Endodermal cell (in vitro differentiated cells): ENCODE data around the gene EAPP. TPM values are rescaled to one million over a fixed set of nuclear protein-coding genes. Genes with fewer than 3 reads are reported as not detected.
"Not testable (repeated sequence)": the region's sequence is repeated elsewhere in the genome, so short reads cannot be mapped to it uniquely, and the experiment has no call there.

Experiments
- DNase-seq: peaks from one replicate; pipeline ENCODE4 v3.0.0-alpha.2; 2017
- H3K27ac ChIP-seq: 2 replicates; pipeline ENCODE4 v1.5.1; 2013; ENCODE audit warnings: mild to moderate bottlenecking, low read depth, low read length, moderate library complexity
- H3K27me3 ChIP-seq: 2 replicates; pipeline ENCODE4 v1.6.1; 2013; ENCODE audit warnings: mild to moderate bottlenecking, low read length, moderate library complexity; ENCODE audit not compliant: insufficient read depth, control insufficient read depth, poor library complexity, severe bottlenecking
- H3K36me3 ChIP-seq: 2 replicates; pipeline ENCODE4 v1.7.0; 2013; ENCODE audit warnings: mild to moderate bottlenecking, low read length, moderate library complexity; ENCODE audit not compliant: control insufficient read depth, insufficient read depth
- H3K4me1 ChIP-seq: one replicate; pipeline ENCODE4 v1.7.0; 2013; ENCODE audit warnings: low read length; ENCODE audit not compliant: control insufficient read depth, insufficient read depth
- H3K4me3 ChIP-seq: 2 replicates; pipeline ENCODE4 v1.5.1; 2013; ENCODE audit warnings: mild to moderate bottlenecking, low read length, moderate library complexity
- H3K9ac ChIP-seq: 2 replicates; pipeline ENCODE4 v1.6.1; 2013; ENCODE audit warnings: mild to moderate bottlenecking, low read length, moderate library complexity; ENCODE audit not compliant: poor library complexity, severe bottlenecking; ENCODE audit errors: extremely low read depth
- H3K9me3 ChIP-seq: 2 replicates; pipeline ENCODE4 v1.6.1; 2013; ENCODE audit warnings: mild to moderate bottlenecking, low read length, moderate library complexity; ENCODE audit not compliant: control insufficient read depth
- H3K27ac Mint-ChIP-seq: 2 replicates; pipeline ENCODE4 v1.8.0; 2020; ENCODE audit warnings: mixed read lengths
- H3K27me3 Mint-ChIP-seq: 2 replicates; pipeline ENCODE4 v1.8.0; 2021; ENCODE audit warnings: mild to moderate bottlenecking, mixed read lengths; ENCODE audit not compliant: insufficient read depth
- H3K36me3 Mint-ChIP-seq: 2 replicates; pipeline ENCODE4 v1.8.0; 2020; ENCODE audit warnings: low read depth, mixed read lengths
- H3K4me1 Mint-ChIP-seq: 2 replicates; pipeline ENCODE4 v1.8.0; 2020; ENCODE audit warnings: mixed read lengths
- H3K4me3 Mint-ChIP-seq: 2 replicates; pipeline ENCODE4 v1.8.0; 2020; ENCODE audit warnings: mild to moderate bottlenecking, moderate library complexity, mixed read lengths
- H3K9me3 Mint-ChIP-seq: 2 replicates; pipeline ENCODE4 v1.8.0; 2020; ENCODE audit warnings: mild to moderate bottlenecking, mixed read lengths
- CTCF ChIP-seq: fragments of 200-600 bp; sonication (generic); conservative IDR thresholded peaks from 2 replicates; pipeline ENCODE4 v1.5.0; 2021; ENCODE audit warnings: antibody characterized with exemption, mild to moderate bottlenecking
- WGBS, 2 experiments: methylation state at CpG; one replicate each; pipeline versions ENCODE4 v1.1.5 to v1.1.7; 2013; ENCODE audit warnings: missing lambda C conversion rate in 2 of 2, mixed read lengths in 1 of 2; ENCODE audit not compliant: insufficient coverage in 1 of 2, insufficient read length in 1 of 2; 5-methylcytosine and 5-hydroxymethylcytosine counted together
- total RNA-seq, 2 donors: library from RNA; stranded (reverse); fragmentation: NEBNext Ultra II Directional in 1 of 2; extraction: Animal tissue kit (Norgen Biotek cat#: 25700) in 1 of 2; gene quantifications; 2 replicates in 1 of 2; 3 replicates in 1 of 2; pipeline ENCODE4 v1.2.1, GENCODE V29; 2021

Gene EAPP
- total RNA-seq, 2 donors from 2014 or later = 34.7 to 38.6 TPM

- no peak overlapping the region for H3K4me3 Mint-ChIP-seq
Measured at GRCh38 chr14:34479694-34480093, 59.8 kb downstream of the EAPP start.

GRCh38 chr14:34478261-34478660 lies 61.2 kb downstream of the EAPP start:
- TF ChIP-seq CTCF = no peak
- Mint-ChIP-seq H3K27me3 (no peaks in the 10 kb centered on the region), H3K4me3 (no peak overlapping the region)

More at GRCh38 chr14:34479694-34480093, 59.8 kb downstream of the EAPP start:
- no peaks in the 10 kb centered on the region for H3K4me1 ChIP-seq
- H3K9me3 ChIP-seq = no peaks in the 10 kb centered on the region
- no peaks in the 10 kb centered on the region for H3K36me3 ChIP-seq
- no peak overlapping the region for H3K9ac ChIP-seq
- Mint-ChIP-seq H3K9me3 (peaks cover 18% of the 10 kb centered on the region), H3K4me1 (peaks cover 7% of the 10 kb centered on the region), H3K27me3 (no peaks in the 10 kb centered on the region), H3K36me3 (peaks cover 2% of the 10 kb centered on the region), H3K27ac (no peak overlapping the region)
- DNase-seq = no peak
- H3K4me3 ChIP-seq = no peak overlapping the region
- TF ChIP-seq CTCF = no peak
- 93 to 100% methylated on average over 1 to 4 of the region's 4 CpGs for WGBS, 2 experiments
- H3K27me3 ChIP-seq = no peaks in the 10 kb centered on the region
- no peak overlapping the region for H3K27ac ChIP-seq

GRCh38 chr14:34476036-34476435 lies 63.5 kb downstream of the EAPP start:
- 87 to 92% methylated on average over 3 to 30 of the region's 31 CpGs for WGBS, 2 experiments
- H3K4me1 Mint-ChIP-seq, DNase-seq, H3K27me3 Mint-ChIP-seq, H3K4me3 ChIP-seq, H3K27ac ChIP-seq, H3K9ac ChIP-seq, H3K36me3 Mint-ChIP-seq, H3K4me3 Mint-ChIP-seq, H3K4me1 ChIP-seq, H3K27me3 ChIP-seq, H3K27ac Mint-ChIP-seq, H3K36me3 ChIP-seq, H3K9me3 ChIP-seq: not testable (repeated sequence)
- H3K9me3 Mint-ChIP-seq = peaks cover 18% of the 10 kb centered on the region

More at GRCh38 chr14:34478261-34478660, 61.2 kb downstream of the EAPP start:
- H3K27ac ChIP-seq = no peak overlapping the region
- Mint-ChIP-seq H3K9me3 (peaks cover 18% of the 10 kb centered on the region), H3K4me1 (peaks cover 7% of the 10 kb centered on the region), H3K27ac (no peak overlapping the region), H3K36me3 (peaks cover 2% of the 10 kb centered on the region)
- no peaks in the 10 kb centered on the region for H3K27me3 ChIP-seq
- no peak overlapping the region for H3K4me3 ChIP-seq
- no peak overlapping the region for H3K9ac ChIP-seq
- H3K4me1 ChIP-seq = no peaks in the 10 kb centered on the region
- 91% methylated on average over 1 of the region's 1 CpG; no CpG with 5 or more reads in 1 of the 2 experiments for WGBS, 2 experiments
- no peaks in the 10 kb centered on the region for H3K9me3 ChIP-seq
- no peak for DNase-seq
- no peaks in the 10 kb centered on the region for H3K36me3 ChIP-seq

GRCh38 chr14:34475163-34475562 lies 64.3 kb downstream of the EAPP start:
- Histone ChIP-seq H3K9ac (no peak overlapping the region), H3K9me3 (no peaks in the 10 kb centered on the region), H3K4me3 (no peak overlapping the region), H3K36me3 (no peaks in the 10 kb centered on the region), H3K27me3 (no peaks in the 10 kb centered on the region), H3K4me1 (no peaks in the 10 kb centered on the region), H3K27ac (no peak overlapping the region)
- TF ChIP-seq CTCF = no peak
- peaks cover 7% of the 10 kb centered on the region for H3K4me1 Mint-ChIP-seq
- H3K36me3 Mint-ChIP-seq = peaks cover 2% of the 10 kb centered on the region
- H3K4me3 Mint-ChIP-seq = no peak overlapping the region
- H3K9me3 Mint-ChIP-seq = peaks cover 18% of the 10 kb centered on the region
- no peak overlapping the region for H3K27ac Mint-ChIP-seq
- DNase-seq = no peak
- WGBS, 2 experiments = 98% methylated on average over 4 of the region's 6 CpGs; no CpG with 5 or more reads in 1 of the 2 experiments
- peaks cover 3% of the 10 kb centered on the region for H3K27me3 Mint-ChIP-seq
